GM19397 (cell line): ENCODE measurements around the gene ACSL1.
"Not testable (repeated sequence)": the region's sequence is repeated elsewhere in the genome, so short reads cannot be mapped to it uniquely, and the experiment has no call there.

Experiments
- ATAC-seq: cut with Tn5 transposase; IDR thresholded peaks from one replicate; pipeline ENCODE4 v1.9.1; 2021; ENCODE audit warnings: mild to moderate bottlenecking, moderate library complexity; ENCODE audit not compliant: unreplicated experiment

ACSL1 gene

DNA sequence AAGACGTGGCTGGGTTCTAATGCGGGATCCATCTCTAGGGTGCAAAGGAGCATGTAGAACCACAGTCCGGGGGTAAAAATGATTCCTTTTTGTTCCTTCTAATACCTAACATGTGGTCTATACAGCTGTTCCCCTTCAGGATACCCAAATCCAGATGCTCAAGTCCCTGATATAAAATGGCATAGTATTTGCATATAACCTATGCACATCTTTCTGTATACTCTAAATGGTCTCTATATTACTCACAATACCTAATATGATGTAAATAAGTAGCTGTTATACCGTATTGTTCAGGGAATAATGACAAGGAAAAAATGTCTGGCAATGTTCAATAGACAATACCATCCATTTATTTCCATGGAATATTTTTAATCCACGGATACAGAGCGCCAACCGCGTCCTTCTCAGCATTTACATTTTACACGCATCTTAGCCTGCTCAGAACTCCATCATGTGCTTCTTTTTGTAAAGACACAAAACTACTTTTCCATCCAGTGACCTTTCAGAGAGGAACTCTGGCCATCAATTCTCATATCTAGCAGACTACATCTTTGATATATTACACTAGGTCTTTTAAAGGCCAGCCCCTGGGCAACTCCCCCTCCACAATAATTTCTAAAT is 31.9 kb downstream of the ACSL1 start:
- no peak for ATAC-seq

DNA sequence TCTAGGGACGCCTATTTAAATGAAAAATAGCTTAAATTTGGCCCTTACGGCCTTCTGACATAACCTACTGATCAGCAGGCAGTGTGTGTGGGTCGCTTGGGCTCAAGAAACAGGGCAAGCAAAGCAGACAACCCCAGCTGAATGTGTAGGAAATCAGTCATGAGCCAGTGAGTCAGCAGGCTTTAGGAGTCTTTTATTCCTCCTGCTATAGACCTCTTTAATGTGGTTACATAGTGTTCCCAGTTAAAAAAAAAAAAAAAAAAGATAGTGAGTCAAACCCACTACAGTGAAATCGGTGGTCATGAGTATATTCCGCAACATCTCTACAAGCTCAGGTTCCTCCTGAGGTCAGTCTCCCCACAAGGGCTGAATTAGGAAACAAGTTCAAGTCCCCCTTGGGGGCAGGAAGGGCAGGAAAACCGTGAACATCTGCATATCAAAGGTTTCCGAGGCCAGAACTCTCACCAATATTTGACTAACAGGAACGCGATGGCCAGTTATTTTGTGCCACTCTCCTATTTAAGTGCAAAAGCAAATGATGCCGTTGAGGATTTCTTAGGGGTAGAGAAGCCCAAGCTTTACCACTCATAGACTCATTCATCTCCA is 32.7 kb downstream of the ACSL1 start:
- no peak for ATAC-seq

DNA sequence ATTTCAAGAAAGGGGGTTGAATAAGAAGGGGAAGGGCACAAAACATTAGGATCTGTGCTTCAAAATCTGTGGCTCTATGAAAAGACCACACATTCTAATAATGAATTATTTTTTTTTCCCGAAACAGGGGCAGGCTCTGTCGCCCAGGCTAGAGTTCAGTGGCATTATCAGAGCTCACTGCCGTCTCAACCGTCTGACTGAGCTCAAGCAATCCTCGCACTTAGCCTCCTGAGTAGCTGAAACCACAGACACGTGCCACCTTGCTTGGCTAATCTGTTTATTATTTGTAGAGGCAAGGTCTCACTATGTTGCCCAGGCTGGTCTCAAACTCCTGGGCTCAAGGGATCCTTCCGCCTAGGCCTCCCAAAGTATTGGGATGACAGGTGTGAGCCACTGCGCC is 33.4 kb downstream of the ACSL1 start:
- ATAC-seq: no peak

DNA sequence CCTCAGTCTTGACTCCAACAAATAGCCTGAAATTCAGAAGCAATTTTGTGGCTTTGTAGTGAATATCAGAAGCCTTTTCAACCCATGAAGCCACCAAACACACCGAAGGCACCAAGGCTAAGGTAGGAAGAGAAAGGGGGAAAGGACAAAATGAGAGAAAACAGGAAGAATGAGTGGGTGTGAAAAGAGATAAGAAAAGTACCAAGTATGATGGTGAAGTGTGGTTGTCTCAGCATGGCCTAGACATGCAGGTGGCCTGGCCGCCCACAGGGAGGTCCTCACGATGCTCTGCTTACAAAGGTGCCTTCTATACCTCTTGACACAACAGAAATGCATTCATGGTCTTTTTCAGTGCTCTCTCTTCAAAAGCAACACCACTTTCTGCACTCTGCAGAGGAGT is 34.9 kb downstream of the ACSL1 start:
- no peak for ATAC-seq

DNA sequence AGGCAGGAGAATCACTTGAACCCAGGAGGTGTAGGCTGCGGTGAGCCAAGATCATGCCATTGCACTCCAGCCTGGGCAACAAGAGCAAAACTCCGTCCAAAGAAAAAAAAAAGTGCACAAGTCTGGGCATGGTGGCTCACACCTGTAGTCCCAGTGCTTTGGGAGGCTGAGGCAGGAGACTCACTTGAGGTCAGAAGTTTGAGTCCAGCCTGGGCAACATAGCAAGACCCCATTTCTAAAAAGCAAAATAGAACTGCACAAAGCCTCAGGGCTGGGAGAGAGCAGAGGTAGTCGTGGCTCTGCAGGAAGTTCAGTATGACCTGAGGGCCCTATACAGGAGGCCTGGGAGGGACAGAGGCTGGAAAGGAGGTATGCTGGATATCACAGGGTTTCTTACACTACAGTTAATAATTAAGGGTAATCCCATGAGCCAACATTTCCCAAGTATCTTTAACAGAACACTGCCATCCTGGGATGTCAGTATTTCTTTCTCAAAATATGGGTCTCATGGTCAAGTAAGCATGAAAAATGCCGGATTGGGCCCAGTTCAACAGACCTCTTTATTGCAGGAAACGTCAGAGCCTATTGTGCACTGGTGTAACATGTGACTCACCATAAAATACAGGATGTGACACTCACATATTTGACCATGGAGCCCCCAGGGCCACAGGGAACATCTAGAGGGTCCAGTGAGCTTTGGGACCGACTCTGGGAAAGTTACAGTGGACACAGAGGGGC is 37.8 kb downstream of the ACSL1 start:
- no peak for ATAC-seq

DNA sequence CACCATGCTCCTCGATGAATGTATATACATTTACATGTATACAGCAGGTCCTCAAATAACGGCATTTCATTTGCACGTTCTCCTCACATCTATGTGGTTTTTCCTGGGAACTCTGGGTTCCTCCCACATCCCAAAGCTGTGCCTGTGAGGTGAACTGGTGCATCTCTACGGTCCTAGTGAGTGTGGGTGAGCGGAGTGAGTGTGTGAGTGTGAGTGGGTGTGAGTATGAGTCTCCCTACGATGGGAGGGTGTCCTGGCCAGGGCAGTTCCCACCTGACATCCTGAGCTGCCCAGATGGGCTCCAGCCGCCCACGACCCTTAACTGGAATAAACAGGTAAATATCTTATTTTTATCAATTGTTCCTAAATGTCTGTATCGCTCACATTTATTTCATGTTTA is 40.0 kb downstream of the ACSL1 start:
- no peak for ATAC-seq

DNA sequence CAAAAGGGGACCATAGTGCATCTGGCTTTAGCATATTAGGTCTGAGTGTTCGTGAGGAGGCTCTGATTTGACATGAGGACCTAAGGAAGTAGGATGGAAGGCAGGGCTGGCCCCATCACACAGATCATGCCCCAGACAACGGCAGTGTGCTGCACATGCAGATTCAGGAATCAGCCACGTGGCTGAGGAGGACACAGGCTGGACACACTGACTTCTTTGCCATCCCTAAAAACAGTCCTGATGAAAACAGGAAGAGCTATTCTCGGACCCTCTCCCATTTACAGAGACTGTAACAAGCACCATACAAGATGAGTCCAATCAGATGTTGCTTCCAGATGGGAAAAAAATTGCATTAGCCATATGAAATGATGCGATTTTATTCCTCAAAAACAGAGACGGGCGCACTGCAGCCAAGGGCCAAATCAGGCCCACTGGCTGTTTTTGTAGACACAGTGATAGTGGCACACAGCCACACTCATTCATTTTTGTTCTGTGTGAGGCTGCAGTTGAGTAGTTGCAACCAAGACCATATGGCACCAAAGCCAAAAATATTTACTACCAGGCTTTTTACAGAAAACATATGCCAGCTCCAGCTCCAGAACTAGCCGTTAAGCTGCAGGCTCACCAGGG is 41.0 kb downstream of the ACSL1 start:
- ATAC-seq: no peak

DNA sequence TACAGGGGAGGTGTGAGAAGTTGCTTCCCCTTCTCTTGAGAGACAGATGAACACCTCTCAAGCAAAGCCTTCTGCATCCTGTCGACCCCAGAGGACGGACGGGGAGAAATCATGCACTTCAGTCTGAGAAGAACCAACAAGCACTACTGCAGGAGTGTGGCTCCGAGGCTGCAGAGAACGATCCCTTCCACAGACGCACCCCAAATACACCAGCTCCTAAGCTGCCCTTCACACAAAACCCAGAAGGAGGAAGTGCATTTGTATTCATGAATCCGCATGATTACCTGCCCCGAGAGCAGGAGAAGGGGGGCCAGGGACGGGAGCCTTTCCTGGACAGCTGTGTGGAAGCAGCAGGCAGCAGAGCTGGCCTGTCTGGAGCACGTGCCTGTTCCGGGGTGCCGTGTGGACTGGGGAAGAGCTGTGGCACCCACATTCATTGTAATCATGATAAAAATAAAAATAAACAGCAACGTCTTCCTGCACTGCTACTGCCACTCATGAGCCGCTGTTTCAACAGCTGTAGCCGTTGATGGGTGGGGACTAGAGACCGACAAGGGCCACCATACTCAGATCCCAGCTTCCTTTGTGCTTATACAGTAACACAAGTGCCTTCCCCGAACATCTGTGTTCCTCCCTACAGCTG is 42.9 kb downstream of the ACSL1 start:
- ATAC-seq: no peak

DNA sequence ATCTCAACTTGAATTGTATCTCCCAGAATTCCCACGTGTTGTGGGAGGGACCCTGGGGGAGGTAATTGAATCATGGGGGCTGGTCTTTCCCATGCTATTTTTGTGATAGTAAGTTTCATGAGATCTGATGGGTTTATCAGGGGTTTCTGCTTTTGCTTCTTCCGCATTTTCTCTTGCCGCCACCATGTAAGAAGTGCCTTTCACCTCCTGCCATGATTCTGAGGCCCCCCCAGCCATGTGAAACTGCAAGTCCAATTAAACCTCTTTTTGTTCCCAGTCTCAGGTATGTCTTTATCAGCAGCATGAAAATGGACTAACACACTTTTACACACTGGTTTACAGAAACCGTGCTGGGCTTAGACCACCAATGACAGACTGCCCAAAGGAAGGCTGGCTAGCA is 46.6 kb downstream of the ACSL1 start:
- ATAC-seq: not testable (repeated sequence)

DNA sequence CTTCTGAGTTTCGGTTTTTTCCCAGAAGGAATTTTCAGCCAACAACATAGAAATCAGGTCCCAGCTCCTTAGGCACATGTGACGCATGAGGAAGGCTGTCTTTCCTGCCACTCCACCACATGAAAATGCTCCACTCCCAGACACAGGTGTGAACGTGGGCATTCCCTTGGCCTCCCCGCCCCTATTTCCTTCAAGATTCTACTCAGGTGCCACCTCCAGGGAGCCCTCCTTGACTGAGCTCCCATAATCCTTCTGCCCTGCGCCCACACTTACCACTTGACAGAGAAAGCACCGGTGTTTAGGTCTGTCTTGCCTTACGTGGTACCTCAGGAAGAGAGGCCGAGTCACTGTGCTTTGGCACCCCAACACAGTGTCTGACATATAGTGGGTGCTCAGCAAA is 47.4 kb downstream of the ACSL1 start:
- ATAC-seq: no peak

DNA sequence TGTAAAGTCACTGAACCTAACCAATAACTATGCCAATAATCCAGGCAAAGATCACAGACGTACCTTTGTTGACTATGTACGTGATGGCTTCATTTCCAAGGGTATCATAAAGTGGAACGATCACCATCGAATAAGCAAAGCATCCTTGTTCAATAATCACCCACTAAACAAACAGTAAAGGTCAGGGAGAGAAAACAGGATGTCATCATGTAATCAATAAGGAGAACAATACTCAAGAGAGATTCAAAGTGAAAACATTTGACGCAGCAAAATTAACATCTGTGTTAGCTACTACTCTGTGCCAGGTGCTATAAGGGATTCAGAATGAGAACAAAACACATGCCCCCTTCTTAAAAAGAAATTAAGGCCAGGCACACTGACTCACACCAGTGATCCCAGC is 48.9 kb downstream of the ACSL1 start:
- no peak for ATAC-seq

DNA sequence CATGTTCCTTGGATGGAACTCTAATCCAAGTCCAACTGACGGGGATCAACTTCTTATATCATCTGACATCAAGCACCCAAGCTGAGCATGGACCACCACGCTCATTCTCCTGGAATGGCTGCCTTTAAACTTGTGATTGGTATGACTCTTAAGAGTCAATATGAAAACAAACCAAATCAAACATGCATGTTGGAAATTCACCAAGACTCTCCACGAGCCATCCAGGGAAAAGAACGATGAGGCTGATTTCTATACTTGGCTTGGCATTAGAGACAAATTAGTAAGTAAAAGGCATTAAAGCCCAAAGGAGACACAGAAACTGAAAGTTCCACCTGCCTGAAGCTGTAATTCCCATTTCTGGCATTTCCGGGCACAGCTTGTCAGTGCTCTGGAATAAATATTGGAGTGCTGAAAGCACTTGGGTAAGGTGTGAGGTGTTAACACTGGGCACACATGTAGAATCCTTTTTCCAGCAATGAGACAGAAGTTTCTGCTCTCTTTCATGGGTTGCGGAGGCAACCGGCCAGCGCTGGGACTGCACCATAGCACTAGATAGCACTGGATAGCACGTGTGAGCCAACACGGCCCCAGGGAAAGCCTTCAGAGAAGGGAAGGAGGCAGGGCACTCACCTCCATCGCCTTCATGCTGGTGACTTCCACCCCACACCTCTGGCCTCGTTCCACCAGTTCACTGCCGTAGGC is 49.8 kb downstream of the ACSL1 start:
- no peak for ATAC-seq

DNA sequence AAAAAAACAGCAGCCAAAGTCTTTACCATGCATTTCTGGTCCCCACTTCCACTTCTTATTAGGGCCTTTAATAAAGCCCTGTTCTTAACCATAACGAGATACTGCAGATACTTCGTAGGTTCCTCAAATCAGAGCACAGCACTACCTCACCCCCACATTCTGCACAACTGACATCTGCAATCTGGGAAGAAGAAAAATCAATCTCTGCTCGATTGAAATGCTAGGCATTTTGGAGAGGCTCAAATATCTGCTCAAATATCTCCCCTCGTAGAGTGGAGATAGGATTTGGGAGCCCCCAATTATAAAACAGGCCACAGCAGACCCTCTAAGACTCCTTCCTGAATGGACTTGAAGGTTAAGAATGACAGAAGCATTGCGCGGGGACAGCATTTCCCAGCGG is 51.6 kb downstream of the ACSL1 start:
- no peak for ATAC-seq

DNA sequence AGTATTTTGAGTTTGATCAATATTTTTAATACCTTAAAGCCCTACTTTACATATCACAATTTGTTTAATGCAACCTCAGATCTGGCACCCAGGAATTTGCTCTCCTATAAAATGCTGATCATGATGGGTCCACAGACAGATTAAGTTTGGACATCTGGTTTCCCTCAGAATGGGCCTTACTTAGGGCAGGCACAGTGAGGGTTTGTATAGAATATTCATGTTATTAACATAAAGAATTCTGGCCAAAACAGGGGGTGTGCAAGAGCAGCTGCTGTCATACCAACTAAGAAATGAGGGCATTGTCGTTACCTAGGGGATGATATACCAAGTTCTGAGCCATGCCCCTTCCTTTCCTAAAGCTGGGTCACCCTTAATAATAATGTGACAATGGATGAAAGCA is 54.4 kb downstream of the ACSL1 start:
- no peak for ATAC-seq

DNA sequence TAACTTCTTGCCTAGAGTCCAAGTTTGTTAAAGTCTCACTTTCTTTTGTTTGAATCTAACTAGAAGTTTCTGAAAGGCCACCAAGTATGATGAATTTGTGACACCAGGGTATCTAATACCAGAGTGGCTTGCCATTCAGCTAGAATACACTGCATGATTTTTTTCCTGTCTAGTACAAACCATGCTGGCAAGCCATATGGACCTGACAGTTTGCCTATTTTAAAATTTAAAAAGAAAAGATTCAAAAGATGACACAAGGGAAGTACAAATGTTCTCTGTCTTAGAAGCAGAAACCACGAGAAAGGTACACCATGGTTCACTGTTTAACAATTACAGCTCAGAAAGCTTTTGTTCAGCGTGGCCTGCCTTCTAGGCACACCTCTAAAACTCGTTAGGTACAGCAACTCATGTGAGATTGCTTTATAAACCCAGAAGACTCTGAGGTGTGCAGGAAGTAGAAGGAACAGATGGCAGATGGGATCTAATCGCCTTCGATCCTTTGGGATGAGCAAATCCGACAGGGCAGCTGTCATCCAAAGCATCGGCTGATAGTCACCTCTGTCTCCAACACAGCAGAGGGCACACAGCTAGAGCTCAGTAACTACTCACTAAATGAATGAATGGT is 56.5 kb downstream of the ACSL1 start:
- no peak for ATAC-seq

DNA sequence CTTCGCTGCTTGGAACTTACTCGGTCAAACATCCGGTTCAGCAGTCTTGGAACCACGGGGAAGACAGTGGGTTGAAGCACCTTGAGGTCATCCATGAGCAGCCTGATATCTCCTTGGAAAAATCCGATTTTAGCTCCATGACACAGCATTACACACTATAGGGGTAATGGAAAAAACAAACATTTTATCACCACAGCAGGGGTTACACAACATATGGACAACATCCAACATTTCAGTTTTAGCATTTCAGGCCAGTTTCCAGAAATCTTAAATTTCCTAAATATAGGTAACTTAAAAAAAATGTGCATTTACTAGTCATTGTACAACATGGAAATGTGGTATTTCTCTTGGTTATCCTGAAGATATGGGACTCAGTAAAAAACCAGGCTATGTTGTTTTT is 57.5 kb downstream of the ACSL1 start:
- no peak for ATAC-seq

DNA sequence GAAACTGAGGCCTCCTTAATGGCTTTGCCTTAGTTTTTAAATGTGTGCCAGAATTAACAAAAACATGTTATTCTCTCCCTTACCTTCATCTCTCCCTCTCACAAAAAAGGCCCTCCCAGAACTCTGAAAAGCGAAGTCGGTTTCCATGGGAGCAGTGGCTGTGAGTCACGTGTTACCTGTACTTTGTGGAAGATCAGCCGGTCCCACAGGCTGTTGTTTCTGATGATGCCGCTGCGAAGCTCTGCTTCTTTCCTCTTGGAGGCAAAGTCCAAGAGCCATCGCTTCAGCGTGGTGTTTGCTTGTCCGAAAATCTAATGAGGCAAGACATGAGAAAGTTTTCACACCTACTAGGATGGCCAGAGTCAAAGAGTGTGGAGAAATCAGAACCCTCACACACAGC is 59.3 kb downstream of the ACSL1 start:
- ATAC-seq: no peak

DNA sequence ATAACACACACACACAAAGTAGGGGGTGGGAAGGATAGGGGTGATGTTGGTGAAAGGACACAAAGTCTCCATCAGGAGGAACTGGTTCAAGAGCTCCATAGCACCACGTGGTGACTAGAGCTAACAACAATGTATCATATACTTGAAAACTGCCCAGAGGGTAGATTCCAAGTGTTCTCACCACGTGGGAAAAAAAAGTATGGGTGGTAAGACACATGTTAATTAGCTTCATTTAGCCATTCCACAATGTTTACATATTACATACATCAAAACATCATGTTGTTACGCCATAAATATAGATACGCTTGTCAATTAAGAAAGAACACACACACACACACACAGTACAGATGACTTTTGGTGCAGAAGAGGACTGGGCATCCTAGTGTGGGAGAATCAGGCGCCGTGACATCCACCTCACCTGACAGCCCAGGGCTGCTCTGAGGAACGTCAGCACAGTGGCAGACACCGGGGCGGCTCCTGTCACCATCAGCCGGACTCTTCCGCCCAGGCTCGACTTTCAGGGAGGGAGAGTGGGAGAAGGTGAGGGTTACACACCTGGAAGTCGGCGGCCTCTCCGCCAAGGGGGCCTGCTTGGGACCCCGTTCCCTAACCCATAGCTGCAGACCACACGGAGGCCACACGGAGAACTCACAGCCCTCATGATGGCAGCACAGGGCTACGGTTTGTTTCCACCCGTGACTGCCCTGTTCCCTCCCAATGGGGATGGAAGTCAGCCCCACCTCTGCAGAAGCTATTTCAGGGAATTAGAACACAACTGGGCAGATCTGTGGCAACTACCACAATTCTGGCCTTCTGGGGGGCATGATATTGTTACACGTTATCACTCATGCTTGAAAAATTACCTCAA is 60.1 kb downstream of the ACSL1 start:
- no peak for ATAC-seq

DNA sequence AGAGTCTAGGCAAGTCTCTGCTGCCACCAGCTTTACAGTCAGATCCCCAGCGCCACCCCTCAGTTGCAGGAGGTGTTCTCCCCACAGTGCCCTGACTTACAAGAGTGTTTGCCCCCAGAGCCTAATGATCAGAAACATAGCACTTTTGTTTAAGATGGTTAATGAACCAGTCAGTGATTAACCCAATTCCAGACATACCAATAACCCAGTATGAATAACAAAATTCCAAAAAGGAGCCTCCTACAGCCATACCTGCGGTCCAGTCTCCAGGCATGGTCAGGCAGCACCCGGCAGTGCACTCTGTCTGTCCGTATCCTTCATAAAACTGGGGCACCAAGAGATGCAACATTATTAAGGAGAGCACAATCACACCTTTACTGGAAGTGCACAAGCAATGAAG is 61.2 kb downstream of the ACSL1 start:
- no peak for ATAC-seq
